AG08395 (cell line): ENCODE measurements around the gene CDK14.

Source experiments
- DNase-seq: peaks from one replicate; pipeline ENCODE4 v3.0.0; 2012; ENCODE audit warnings: mixed read lengths, low spot score

CDK14 gene

GRCh38 chr7:90842430-90842788, 246.3 kb downstream of the CDK14 start:
- DNase-seq: no peak

- no peak for DNase-seq
Measured at GRCh38 chr7:90843472-90843871, 247.4 kb downstream of the CDK14 start.

- DNase-seq: no peak
Measured at GRCh38 chr7:90844421-90844820, 248.3 kb downstream of the CDK14 start.

- DNase-seq: no peak
Measured at GRCh38 chr7:90846192-90846591, 250.1 kb downstream of the CDK14 start.

GRCh38 chr7:90850066-90850465, 253.9 kb downstream of the CDK14 start:
- no peak for DNase-seq

GRCh38 chr7:90850471-90850870, 254.3 kb downstream of the CDK14 start:
- no peak for DNase-seq

GRCh38 chr7:90853205-90853604, 257.1 kb downstream of the CDK14 start:
- DNase-seq: no peak

GRCh38 chr7:90856351-90857070, 260.4 kb downstream of the CDK14 start:
- DNase-seq: no peak

GRCh38 chr7:90857603-90858002, 261.5 kb downstream of the CDK14 start:
- DNase-seq: no peak

GRCh38 chr7:90858546-90858945, 262.4 kb downstream of the CDK14 start:
- no peak for DNase-seq

- no peak for DNase-seq
Measured at GRCh38 chr7:90859521-90859920, 263.4 kb downstream of the CDK14 start.

- no peak for DNase-seq
Measured at GRCh38 chr7:90864088-90864487, 268.0 kb downstream of the CDK14 start.

GRCh38 chr7:90869335-90869734, 273.2 kb downstream of the CDK14 start:
- peak; percentile 2 for DNase-seq

GRCh38 chr7:90876701-90877100, 280.6 kb downstream of the CDK14 start:
- no peak for DNase-seq

- no peak for DNase-seq
Measured at GRCh38 chr7:90877201-90877600, 281.1 kb downstream of the CDK14 start.

GRCh38 chr7:90879924-90880323, 283.8 kb downstream of the CDK14 start:
- DNase-seq: no peak

- no peak for DNase-seq
Measured at GRCh38 chr7:90886416-90886815, 290.3 kb downstream of the CDK14 start.

- DNase-seq: no peak
Measured at GRCh38 chr7:90889210-90889609, 293.1 kb downstream of the CDK14 start.

GRCh38 chr7:90889644-90890043, 293.5 kb downstream of the CDK14 start:
- no peak for DNase-seq

- DNase-seq: no peak
Measured at GRCh38 chr7:90891529-90891928, 295.4 kb downstream of the CDK14 start.

- DNase-seq: peak; percentile 5
Measured at GRCh38 chr7:90892213-90892612, 296.1 kb downstream of the CDK14 start.

- no peak for DNase-seq
Measured at GRCh38 chr7:90894122-90894521, 298.0 kb downstream of the CDK14 start.

GRCh38 chr7:90896458-90896857, 300.3 kb downstream of the CDK14 start:
- DNase-seq: no peak

- no peak for DNase-seq
Measured at GRCh38 chr7:90897961-90898469, 301.9 kb downstream of the CDK14 start.
